ENCODE results near the gene RER1. TPM values are rescaled to one million over a fixed set of nuclear protein-coding genes. Genes with fewer than 3 reads are reported as not detected.

RER1 gene
- total RNA-seq, 1 experiment from 2014 or later = 110 TPM

GRCh38 chr1:2417083-2417832, 25.6 kb downstream of the RER1 start:
- no peak for TF ChIP-seq CTCF (conservative IDR thresholded peaks at IDR 0.05)
- peaks cover 8% of the 10 kb centered on the region for H3K23me2 ChIP-seq (ENCODE audit: insufficient read length, low read depth, low read length, poor library complexity, severe bottlenecking)
- H3K9ac ChIP-seq (ENCODE audit: extremely low read depth, insufficient read length, low read length) = no peak overlapping the region

More at GRCh38 chr1:2417083-2417832, 25.6 kb downstream of the RER1 start:
- Histone ChIP-seq H3K23ac (ENCODE audit: insufficient read length, low read depth, low read length) (no peak overlapping the region), H3K4me1 (ENCODE audit: insufficient read depth, low read length) (no peaks in the 10 kb centered on the region), H2AK5ac (ENCODE audit: insufficient read length, low read length) (no peak overlapping the region), H3K9me3 (ENCODE audit: control insufficient read depth, low read depth, low read length) (no peaks in the 10 kb centered on the region), H4K91ac (ENCODE audit: insufficient read length, low read depth, low read length) (no peak overlapping the region), H2BK5ac (ENCODE audit: insufficient read length, low read length) (no peak overlapping the region), H2AFZ (ENCODE audit: low read length) (no peak overlapping the region), H3K18ac (ENCODE audit: insufficient read length, low read depth, low read length) (no peak overlapping the region), H3T11ph (ENCODE audit: low read length) (no peak overlapping the region), H2BK20ac (ENCODE audit: low read depth, low read length, poor library complexity, severe bottlenecking) (no peak overlapping the region), H4K5ac (ENCODE audit: insufficient read length, low read depth, low read length) (no peak overlapping the region), H3K56ac (ENCODE audit: insufficient read length, low read depth, low read length) (no peak overlapping the region), H3K14ac (ENCODE audit: insufficient read depth, low read length) (no peak overlapping the region; the same call in 1 of the 2 replicates), H3K4ac (ENCODE audit: low read depth, low read length) (no peak overlapping the region), H4K20me1 (ENCODE audit: control insufficient read depth, insufficient read depth, insufficient read length) (no peaks in the 10 kb centered on the region), H2BK120ac (ENCODE audit: low read depth, low read length, poor library complexity, severe bottlenecking) (no peak overlapping the region), H2BK12ac (ENCODE audit: insufficient read length, low read depth, low read length) (no peak overlapping the region), H3K4me2 (ENCODE audit: insufficient read depth, insufficient read length, low read length) (no peak overlapping the region), H3K79me1 (ENCODE audit: insufficient read depth, low read depth, low read length, poor library complexity, severe bottlenecking) (no peaks in the 10 kb centered on the region), H2BK15ac (ENCODE audit: low read depth, low read length) (no peak overlapping the region), H3K27ac (ENCODE audit: insufficient read length, low read depth, low read length) (no peak overlapping the region), H3K27me3 (ENCODE audit: insufficient read depth, low read length) (no peaks in the 10 kb centered on the region), H4K8ac (replicated peaks; ENCODE audit: insufficient read length, low read depth, low read length) (no peak overlapping the region), H3K79me2 (ENCODE audit: insufficient read depth, low read length) (no peaks in the 10 kb centered on the region)
- Mint-ChIP-seq H3K27ac (no peak overlapping the region), H3K36me3 (ENCODE audit: insufficient read depth in 1 of 3, low read depth in 3 of 3) (no peaks in the 10 kb centered on the region), H3K9me3 (peaks cover 0 to under 1% of the 10 kb centered on the region in 2 experiments; a peak in 2 of 5 replicates), H3K27me3 (ENCODE audit: low read depth) (peaks cover 49% of the 10 kb centered on the region), H3K4me3 (no peak overlapping the region; a peak in 1 of 5 replicates), H3K4me1 (peaks cover 16 to 17% of the 10 kb centered on the region in 2 experiments)
- no CpG with 5 or more reads among the region's 13 CpGs for WGBS (ENCODE audit: extremely low coverage, insufficient read length, low lambda C conversion rate)
- DNase-seq = no peak
